Right hindlimb (tissue), 1 donor: ENCODE measurements around the gene TREH.
A peak's percentile ranks its signal among the peaks of the same experiment; 100 is the strongest.
"Not testable (repeated sequence)": the region's sequence is repeated elsewhere in the genome, so short reads cannot be mapped to it uniquely, and the experiment has no call there.

Experiments used
- DNase-seq: peaks from one replicate; pipeline ENCODE4 v3.0.0-alpha.2; 2018

TREH gene

GRCh38 chr11:118679483-118679882 lies at the start of gene TREH:
Gene TREH (minus strand): TSS chr11:118679650. CDS start chr11:118679627, 23 bp downstream.
- DNase-seq = no peak

GRCh38 chr11:118728112-118728511 lies 48.7 kb upstream of the TREH start:
- DNase-seq = not testable (repeated sequence)

GRCh38 chr11:118727721-118728066 lies 48.2 kb upstream of the TREH start:
- not testable (repeated sequence) for DNase-seq

- DNase-seq = not testable (repeated sequence)
These were observed 47.7 kb upstream of the TREH start for GRCh38 chr11:118727001-118727720.

GRCh38 chr11:118721478-118722015 lies 42.1 kb upstream of the TREH start:
- not testable (repeated sequence) for DNase-seq

- DNase-seq = not testable (repeated sequence)
These were observed 41.3 kb upstream of the TREH start for GRCh38 chr11:118720740-118721139.

- DNase-seq = not testable (repeated sequence)
These were observed 40.6 kb upstream of the TREH start for GRCh38 chr11:118720078-118720477.

GRCh38 chr11:118718562-118718961 lies 39.1 kb upstream of the TREH start:
- not testable (repeated sequence) for DNase-seq

GRCh38 chr11:118717733-118718132 lies 38.3 kb upstream of the TREH start:
- not testable (repeated sequence) for DNase-seq

GRCh38 chr11:118717221-118717620 lies 37.8 kb upstream of the TREH start:
- DNase-seq = not testable (repeated sequence)

GRCh38 chr11:118715837-118716260 lies 36.4 kb upstream of the TREH start:
- no peak for DNase-seq

- peak; percentile 25 for DNase-seq
These were observed 35.9 kb upstream of the TREH start for GRCh38 chr11:118715245-118715831.

GRCh38 chr11:118714816-118715215 lies 35.4 kb upstream of the TREH start:
- DNase-seq = no peak

- DNase-seq = not testable (repeated sequence)
These were observed 35.0 kb upstream of the TREH start for GRCh38 chr11:118714416-118714815.

GRCh38 chr11:118708296-118708695 lies 28.8 kb upstream of the TREH start:
- DNase-seq = no peak

GRCh38 chr11:118706546-118706825 lies 27.0 kb upstream of the TREH start:
- DNase-seq = no peak

GRCh38 chr11:118705791-118706545 lies 26.5 kb upstream of the TREH start:
- peak; percentile 43 for DNase-seq

GRCh38 chr11:118705111-118705741 lies 25.8 kb upstream of the TREH start:
- DNase-seq = no peak

GRCh38 chr11:118703563-118704106 lies 24.2 kb upstream of the TREH start:
- DNase-seq = no peak

- no peak for DNase-seq
These were observed 20.2 kb upstream of the TREH start for GRCh38 chr11:118699506-118700220.

GRCh38 chr11:118697346-118697745 lies 17.9 kb upstream of the TREH start:
- DNase-seq = no peak

GRCh38 chr11:118696673-118697226 lies 17.3 kb upstream of the TREH start:
- no peak for DNase-seq
